GM18868 (cell line): ENCODE measurements around the gene RIOK1.

Experiments
- ATAC-seq: cut with Tn5 transposase; IDR thresholded peaks from one replicate; pipeline ENCODE4 v1.9.1; 2021; ENCODE audit warnings: mild to moderate bottlenecking, moderate library complexity; ENCODE audit not compliant: unreplicated experiment

RIOK1 gene

DNA sequence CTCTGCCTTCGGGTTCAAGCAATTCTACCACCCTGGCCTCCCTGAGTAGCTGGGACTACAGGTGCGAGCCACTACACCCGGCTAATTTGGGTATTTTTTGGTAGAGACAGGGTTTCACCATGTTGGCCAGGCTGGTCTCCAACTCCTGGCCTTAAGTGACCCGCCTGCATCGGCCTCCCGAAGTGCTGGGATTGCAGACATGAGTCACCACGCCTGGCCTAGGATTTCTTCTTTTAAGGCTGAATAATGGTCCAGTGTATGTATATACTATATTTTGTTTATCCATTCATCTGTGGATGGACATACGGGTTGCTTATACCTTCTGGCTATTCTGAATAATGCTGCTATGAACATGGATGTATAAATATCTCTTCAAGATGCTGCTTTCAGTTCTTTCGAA, 17.1 kb downstream of the RIOK1 start:
- ATAC-seq, result no peak

DNA sequence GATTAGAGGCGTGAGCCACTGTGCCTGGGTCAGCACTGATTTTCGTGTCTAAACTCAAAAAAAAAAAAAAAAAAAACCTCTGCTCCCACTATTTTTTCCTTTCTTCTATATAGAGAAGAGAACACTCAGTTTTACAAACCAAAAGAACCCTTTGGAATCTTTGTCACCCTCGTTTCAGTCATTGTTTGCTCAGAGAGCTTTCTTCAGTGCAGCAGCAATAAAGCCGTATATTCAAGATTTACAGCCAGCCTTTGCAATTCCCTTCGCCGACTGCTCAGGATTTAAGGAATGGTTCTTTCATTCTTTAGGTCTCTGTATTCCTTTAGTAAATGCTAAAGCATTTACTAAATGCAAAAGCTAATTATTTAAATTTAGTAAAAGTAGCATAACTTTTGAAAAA, 20.1 kb downstream of the RIOK1 start:
- no peak for ATAC-seq

DNA sequence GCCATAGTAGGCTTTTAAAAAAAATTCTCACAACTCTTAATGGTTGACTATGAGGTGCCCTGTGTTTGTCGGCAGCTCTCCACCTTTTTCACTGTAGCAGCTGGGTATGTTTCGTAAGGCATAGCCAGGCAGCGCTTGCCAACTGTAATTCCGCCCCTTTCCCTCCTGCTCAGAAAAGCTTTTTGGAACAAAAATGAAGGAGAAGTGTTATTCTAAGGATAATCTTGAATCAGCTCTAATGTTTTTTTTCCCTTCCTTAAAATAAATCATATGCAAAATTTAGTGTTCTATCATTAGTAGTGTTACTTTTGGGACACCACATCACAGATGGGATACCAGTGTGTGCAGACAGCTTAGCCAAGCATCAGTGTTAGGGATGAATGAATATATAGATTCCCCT, 21.2 kb downstream of the RIOK1 start:
- ATAC-seq, result no peak

DNA sequence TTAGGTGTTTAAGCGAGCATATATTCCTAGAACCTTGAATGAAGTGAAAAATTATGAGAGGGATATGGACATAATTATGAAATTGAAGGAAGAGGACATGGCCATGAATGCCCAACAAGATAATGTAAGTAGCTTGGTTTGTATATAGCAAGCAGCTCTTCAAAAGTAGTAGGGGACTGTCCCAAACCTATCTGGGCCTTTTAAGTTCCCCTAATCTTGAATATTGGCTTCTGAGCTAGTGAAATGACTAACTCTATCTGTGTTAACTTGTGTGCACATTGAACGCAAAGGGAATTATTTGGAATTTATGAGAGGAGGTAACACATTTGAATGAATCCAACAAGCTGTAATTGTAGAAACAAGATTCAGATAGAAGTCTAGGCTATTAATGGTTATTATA, 21.7 kb downstream of the RIOK1 start:
- ATAC-seq, result no peak

DNA sequence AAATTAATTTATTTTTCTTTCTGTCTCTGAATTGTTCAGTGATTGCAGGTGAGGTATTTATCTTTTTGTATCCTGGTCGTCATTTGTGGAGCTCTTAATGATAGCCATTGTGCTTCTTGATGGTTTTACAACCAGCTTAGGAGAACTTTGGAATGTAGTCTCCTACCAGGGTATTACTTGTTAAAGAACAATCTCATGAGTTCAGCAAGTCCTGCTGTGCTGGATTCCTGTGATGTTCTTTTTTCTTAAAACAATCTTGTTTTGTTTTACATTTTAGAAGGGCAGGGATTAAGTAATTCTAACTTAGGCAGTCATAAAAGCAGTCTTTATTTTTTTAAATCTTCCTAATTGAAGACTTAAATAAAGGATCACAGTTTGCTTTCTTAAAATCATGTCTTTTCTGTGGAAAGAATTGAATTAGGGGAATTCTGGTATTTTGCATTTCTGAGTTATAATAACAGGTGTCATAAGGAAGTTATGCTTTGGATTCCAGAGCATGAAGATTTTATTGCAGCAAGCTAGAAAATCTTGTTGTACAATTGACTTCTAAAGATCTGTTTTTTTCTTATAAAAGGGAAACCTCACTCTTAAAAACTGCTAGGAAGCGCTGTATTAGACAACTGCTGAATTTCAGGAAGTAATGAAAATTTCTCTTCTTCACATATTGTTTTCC, 23.7 kb downstream of the RIOK1 start:
- no peak for ATAC-seq

DNA sequence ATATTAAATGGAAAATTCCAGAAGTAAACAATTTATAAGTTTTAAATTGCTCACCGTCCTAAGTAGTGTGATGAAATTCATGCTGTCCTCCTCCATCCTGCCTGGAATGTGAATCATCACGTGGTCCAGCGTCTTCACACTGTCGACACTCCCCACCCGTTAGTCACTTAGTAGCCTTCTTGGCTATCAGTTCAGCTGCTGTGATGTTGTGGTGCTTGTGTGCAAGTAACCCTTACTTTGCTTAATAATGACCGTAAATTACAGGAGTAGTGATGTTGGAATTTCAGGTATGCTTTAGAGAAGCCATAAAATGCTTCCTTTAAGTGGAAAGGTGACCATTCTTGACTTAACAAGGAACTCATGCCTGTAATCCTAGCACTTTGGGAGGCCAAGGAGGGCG, 25.2 kb downstream of the RIOK1 start:
- no peak for ATAC-seq

DNA sequence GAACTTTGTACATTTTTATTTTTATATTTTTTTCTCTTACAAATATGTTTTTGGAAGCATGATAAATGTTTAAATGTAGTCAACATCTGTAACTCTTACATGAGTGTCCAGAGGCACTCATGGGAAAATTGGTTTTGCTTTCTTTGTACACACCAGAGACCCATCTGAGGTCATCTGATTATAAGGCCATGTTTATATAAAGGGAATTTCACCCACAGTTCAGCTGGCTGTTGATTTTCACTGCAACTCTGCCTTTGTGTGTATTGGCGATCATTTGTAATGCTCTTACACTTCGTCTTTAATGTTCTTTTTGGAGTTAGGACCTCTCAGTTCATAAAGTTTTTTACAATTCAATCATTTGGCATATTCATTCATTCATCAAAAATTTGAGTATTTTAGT, 28.1 kb downstream of the RIOK1 start:
- ATAC-seq, result no peak

DNA sequence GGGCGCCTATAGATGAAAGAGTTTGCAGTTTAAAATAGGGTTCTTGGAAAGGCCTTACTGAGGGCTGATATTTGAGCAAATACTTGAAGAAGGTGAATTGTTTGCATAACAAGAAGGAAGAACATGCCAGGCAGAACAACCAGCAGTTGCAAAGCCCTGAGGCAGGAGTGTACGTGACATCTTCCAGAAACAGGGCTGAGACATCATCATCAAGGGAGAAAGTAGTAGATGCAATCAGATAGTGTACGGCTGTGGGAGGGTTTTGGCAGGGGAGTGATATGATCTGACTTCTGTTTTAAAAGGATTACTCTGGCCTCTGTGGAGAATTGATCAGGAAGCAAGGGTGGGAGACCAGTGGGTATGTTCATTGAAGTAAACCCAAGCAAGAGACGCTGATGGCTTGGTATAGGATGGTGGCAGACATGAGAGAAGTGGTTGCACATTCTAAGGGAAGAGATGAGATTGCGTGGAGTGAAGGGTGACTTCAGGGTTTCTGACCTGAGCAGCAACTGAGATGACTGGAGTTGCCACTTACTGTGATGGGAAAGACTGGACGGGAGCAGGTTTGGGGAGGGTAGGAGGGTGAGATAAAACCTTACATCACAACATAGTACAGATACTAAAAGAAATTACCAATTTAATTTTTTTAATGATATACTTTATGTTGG, 28.8 kb downstream of the RIOK1 start:
- ATAC-seq, result no peak

DNA sequence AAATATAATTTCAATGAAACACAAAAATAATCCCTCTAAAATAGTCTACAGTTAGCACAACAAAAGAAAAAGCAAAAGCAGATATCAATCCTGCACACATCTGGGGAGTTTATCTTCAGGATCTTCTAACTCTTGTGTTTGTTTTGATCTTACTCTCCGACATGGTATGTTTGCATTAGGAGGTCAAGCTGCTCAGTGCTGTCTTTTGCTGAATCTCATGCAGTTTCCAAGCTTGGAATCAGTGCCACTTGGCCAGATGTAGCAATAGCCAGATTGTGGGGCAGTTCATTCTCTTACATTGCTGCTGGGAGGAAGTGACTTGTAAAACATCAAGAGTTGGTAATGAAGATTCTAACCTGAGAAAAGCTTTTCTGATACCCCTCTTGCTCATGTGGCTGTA, 29.5 kb downstream of the RIOK1 start:
- ATAC-seq, result no peak

DNA sequence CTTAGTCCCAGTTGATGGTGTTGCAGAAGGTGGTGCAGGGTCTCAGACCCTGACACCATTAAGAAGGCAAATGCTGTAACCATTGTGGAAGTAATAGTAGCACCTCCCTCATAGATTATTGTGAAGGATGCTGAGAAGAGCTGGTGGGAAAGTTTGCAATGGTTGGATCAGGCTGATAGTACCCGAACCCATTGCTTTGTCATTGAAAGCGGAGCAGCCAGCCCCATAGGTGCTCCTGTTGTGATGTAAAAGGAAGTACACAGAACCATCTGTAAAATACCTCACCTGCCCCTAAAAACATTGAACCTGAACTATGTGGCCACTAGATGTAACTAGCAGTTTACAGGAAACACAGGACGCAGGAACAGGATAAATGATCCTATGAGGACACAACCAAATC, 31.5 kb downstream of the RIOK1 start:
- no peak for ATAC-seq

DNA sequence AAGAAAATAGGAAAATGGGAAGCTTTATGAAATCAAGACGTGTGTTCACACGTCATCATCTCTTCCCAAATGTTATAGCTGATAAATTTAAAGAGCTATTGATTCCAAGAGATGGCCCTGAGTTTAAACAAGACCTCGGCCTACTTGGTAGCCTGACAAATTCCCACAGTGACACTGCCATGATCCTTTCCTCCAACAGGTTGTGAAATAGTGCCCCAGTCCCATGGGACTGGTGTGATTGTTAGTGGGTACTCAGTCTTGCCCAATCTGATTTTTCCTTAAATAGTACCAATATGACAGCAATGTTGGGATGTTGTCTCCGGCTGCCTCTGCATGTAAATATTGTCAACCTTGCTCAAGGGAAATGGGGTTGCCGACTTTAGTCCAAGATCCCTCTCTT, 34.5 kb downstream of the RIOK1 start:
- no peak for ATAC-seq

DNA sequence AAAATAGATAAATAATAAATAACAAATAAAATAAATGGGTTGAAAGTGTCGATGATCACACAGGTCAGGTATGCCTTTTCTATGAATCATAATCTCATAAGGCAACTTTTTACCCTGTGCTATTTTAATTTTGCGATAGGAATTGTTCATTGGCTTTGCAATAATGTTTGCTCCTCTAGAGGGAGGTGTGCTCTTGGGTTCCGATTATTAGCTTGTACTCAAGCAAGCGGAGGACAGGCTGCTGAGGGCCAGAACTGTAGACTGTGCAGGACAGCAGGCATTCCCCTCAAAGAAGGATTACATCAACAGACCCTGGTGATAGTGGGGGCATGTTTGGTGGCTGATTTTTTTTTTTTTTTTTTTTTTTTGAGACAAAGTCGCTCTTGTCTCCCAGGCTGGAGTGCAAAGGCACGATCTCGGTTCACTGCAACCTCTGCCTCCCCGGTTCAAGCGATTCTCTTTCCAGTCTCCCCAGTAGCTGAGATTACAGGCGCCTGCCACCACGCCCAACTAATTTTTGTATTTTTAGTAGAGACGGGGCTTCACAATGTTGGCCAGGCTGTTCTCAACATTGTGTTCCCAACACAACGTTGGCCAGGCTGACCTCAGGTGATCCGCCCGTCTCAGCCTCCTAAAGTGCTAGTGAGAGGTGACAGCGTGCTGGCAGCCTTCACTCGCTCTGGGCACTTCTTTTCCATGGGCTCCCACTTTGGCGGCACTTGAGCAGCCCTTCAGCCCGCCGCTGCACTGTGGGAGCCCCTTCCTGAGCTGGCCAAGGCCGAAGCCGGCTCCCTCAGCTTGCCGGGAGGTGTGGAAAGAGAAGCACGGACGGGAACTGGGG, 35.6 kb downstream of the RIOK1 start:
- no peak for ATAC-seq

DNA sequence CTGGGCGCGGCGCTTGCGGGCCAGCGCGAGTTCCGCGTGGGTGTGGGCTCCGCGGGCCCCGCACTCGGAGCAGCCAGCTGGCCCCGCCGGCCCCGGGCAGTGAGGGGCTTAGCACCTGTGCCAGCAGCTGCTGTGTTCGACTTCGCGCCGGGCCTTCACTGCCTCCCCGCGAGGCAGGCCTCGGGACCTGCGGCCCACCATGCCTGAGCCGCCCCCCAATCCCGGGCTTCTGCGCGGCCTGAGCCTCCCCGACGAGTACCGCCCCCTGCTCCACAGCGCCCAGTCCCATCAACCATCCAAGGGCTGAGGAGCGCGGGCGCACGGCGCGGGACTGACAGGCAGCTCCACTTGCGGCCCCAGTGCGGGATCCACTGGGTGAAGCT, 36.2 kb downstream of the RIOK1 start:
- ATAC-seq, result no peak

DNA sequence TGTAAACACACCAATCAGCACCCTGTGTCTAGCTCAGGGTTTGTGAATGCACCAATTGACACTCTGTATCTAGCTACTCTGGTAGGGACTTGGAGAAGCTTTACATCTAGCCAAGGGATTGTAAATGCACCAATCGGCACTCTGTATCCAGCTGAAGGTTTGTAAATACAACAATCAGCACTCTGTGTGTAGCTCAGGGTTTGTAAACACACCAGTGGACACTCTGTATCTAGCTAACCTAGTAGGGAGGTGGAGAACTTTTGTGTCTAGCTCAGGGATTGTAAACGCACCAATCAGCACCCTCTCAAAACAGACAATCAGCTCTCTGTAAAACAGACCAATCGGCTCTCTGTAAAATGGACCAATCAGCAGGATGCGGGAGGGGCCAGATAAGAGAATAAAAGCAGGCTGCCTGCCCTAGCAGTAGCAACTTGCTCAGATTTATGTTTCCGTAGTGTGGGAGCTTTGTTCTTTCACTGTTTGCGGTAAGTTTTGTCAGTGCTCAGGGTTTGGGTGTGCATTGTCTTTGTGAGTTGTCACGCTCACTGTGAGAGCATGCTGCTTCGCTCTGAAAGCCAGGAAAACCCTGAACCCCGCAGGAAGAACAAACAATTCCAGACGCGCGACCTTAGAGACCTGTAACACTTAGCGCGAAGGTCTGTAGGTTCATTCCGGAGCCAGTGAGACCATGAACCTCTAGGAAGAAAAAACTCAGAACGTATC, 37.0 kb downstream of the RIOK1 start:
- no peak for ATAC-seq

DNA sequence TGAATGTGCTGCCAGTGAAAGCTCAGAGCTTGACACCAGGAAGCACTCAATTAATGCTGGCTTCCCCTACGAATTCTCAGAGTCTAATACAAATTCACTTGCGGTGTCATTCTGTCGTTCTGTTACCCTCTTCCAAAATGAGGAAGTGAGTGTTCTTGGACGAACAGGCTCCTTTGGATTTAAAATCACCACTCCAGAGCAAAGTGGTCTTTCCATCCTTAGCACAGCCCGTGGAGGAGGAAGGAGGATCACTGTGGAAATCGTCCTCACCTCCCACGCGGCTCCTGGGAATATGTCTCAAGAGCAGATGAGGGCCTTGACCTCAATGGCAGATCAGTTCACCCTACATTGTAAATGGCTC, 41.7 kb downstream of the RIOK1 start:
- no peak for ATAC-seq

DNA sequence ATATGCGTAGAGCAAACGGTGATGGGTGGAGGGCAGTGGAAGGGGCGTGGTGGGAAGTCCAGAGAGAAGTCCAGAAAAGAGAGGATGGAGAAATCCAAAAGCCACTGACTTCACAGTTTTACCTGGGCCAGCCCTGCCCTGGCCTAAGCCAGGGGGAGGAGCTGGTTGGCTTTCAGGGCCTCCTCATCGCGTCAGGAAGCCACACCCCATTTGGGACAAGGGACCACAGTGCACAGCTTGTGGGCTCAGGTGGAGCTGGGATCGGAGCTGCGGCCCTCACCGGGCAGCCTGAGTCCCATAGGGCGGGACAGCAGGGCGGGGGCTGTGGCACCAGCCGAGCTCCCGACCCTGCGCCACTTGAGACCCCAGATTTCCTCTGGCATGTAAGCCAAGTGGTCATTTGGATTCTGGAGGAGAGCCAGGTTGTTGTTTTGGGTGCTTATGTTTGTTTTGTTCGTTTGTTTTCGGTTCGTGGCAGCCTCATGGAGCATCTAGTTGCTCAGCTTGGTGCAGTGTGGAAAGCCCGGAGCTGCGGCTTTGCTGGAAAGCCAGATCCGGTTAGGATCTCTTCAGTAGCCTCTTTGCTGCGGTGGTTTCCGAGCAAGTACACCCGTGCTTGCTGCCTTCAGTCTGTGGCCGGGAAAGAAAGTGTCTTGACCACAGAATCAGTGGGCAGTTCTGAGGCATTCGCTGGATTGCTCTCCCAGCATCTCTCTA, 42.2 kb downstream of the RIOK1 start:
- ATAC-seq, result no peak

DNA sequence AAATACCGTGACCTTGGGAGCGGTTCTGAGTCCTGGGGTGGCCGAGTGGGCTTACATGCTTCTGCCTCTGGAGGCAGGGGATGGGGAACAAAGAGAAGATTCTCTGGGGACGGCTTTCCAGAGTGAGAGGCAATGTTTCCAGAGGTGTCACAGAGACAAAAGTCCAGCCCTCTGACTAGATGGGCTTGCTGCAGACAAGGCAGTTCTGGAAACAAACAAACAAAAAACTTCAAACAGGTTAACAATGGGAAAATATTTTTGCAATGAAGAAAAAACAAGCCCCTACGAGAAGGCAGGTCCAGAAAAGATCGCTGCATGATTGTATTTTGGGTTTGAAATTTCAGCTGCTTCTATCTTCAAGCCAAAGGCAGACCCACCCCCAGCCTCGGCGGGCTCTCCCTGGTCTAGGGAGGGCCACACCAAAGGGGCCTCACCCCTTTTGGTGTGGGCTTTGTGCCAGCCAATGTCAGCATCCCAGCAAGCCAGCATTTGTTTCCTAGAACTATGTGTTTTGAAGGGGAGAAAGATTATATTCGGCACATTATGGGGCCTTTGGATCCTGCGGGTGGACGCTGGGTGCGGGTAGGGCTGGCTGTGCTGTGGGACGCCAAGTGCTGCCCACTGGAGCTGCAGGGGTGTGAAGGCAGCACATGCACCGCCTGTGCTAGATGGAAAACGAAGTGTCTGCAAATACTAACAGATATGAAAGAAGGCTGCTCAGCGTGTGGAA, 42.9 kb downstream of the RIOK1 start:
- ATAC-seq, result no peak

DNA sequence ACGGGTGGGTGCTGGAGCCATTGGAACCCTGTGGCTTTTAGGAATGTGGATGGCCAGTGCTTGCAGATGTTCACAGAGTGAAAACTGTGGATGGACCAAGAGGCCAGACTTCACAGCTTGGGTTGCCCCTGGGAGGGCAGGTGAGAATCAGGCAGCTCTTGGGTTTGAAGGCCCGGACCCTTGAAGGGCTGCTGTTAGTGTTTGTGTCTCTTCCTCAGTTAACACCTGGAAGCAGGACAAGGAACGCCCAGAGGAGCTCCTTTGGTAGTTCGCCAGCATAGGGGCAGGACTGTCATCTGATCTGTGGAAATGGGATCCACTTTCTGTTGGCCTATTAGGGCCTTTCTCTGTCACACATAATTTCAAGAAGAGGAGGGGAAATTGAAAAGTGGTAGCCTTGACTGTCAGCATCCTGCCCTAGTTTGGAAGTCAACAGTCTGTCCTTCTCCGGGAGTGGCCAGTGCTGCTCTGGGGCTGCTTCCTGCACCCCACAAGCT, 43.6 kb downstream of the RIOK1 start:
- ATAC-seq, result no peak

DNA sequence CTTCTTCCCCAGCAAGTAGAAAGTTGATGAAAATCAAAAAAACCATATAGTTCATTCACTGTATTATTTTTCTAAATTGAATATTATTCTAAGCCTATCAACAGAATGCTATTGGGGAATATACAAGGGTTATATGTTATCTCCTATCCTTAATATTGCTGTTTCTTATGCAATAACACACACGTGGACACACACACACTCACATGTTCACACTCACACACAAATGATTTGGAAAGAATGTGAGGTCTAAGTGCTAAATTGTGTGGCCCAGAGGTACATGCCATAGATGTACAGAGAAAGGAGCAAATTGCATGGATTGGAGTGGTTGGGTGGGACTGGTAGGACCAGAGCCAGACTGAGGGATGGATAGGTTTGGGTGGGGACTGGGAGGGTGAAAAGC, 45.1 kb downstream of the RIOK1 start:
- no peak for ATAC-seq

DNA sequence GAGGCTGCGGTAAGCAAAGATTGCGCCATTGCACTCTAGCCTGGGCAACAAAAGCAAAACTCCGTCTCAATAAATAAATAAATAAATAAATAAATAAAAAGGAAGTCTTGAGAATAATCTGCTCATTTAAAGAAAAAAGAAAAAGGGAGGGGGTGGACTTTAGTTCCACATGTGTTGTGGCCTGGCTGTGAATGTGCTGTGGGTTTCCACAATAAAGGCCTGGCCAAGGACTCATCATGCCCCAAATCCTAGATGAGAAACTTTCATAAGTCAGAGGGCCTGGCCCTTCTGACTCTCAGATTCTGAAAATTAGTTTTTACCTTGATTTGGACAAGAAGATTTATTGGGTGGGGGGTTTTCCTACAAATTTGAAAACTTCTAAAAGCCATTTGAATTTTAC, 48.4 kb downstream of the RIOK1 start:
- ATAC-seq, result no peak
